HTERT RPE-1 (cell line): Measurements from ENCODE around the gene CDC16.

ENCODE experiments used
- in situ Hi-C: fragments of 300-500 bp; cut with MboI; formaldehyde crosslinking; loops from 4 replicates; pipeline ENCODE4 v1.14.3; 2020; ENCODE audit warnings: low sequenced_read_pairs

CDC16 gene

DNA sequence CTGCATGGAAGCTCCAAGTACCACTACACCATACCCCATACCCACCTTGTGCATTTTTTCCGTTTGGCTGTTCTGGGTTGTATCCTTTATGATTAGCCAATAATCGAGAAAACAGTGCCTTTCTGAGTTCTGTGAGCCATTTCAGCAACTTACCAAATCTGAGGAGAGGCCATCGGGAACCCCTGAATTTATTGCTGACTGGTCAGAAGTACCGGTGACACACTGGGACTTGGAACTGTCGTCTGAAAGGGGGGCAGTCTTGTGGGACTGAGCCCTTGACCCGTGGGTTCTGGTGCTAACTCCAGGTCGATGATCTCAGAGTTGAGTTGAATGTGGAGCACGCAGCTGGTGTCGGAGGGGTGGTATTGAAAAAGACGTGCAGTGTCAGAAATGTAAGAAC lies 61.8 kb downstream of the CDC16 start:
- in situ Hi-C loops: no loop called here

DNA sequence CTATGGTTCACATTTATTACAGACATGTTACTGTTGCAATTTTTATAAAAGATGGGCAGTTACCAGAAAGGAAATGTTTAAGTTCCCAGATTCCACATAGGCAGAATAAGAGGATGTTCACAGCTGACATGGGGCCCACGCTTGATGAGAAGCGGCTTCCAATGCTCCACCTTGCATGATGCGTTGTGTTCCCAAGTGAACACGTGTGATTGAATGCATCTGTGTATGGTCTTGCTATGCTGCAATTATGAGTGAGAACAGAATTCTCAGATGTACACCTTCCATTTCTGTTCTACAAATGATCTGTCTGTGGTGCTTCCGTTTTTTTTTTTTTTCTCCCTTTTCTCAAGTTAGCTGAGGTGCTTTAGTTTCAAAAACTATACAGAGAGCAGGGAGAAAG lies 62.2 kb downstream of the CDC16 start:
- in situ Hi-C loops: no loop called here

DNA sequence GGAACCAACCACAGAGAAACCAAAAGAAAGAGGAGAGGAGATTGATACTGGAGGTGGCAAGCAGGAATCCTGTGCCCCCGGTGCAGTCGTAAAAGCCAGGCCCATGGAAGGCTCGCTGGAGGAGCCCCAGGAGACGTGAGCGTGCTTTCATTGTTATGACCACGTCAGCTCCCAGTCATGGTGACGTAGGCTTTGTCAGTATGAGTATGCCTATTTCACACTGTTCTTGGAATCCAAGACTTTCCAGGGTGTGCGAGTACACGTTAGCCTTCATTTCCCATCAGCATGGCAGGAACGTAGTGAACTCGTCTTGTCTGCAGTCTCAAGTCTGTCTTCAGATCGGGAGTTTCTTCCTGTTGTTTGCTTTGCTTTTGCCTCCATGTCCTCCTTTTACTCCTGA lies 64.2 kb downstream of the CDC16 start:
- in situ Hi-C loops: no loop called here

DNA sequence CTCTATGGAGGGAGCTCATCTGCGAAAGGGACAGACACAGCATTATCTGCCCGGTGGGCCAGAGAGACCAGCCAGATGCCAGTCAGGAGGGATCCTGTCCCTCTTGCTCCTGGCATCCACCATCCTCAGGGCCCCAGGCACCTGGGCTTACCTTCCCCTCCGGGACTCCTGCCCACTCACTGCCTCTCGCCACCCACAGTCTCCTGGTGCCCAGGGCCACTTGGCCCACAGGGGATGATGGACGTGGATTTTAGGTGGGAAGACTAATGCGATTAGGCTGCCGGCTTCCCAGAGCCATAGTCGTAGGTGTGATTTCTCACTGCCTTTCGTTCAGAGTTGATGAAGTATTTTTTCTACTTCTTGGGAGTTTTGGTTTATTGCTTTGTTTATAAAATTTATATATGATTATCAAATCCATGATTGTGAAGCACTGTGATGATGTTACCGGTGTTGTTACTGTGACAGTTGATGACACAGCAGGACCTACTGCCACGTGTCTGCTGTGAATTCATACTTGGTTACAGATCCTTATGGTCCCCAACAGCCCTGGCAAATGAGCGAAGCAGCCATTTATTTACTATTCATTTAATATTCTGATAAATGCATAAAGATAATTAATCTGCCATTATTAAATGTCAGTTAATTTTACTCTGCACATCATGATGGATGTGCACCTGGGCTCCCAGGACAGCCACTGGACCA lies 65.1 kb downstream of the CDC16 start:
- in situ Hi-C loops: no loop called here

DNA sequence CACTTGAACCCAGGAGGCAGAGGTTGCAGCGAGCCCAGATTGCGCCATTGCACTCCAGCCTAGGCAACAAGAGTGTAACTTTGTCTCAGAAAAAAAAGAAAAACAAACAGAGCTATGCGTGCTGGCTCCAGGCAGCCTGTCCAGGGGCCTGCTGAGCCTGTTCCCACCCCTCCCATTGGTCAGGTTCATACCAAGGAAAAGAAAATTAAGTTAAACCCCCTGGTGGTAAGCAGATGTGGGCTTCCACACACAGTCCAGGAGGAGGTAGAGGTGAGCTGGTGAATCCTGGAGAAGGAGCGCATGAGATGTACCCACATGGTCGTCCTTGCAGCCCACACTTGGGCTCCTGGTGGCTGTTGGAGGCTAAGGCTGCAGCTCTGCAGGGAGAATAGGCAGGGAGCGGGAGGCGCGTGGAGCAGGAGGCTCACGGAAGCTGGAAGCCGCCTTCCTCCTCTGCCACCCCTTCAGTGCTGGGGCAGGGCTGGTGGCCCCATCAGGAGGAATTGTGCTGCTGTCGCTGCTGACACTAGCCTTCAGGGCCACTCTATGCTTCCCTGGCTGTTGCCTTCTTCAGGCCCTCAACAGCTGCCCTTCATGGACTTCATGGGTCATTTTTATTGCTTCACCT lies 69.1 kb downstream of the CDC16 start:
- in situ Hi-C loops: no loop called here

DNA sequence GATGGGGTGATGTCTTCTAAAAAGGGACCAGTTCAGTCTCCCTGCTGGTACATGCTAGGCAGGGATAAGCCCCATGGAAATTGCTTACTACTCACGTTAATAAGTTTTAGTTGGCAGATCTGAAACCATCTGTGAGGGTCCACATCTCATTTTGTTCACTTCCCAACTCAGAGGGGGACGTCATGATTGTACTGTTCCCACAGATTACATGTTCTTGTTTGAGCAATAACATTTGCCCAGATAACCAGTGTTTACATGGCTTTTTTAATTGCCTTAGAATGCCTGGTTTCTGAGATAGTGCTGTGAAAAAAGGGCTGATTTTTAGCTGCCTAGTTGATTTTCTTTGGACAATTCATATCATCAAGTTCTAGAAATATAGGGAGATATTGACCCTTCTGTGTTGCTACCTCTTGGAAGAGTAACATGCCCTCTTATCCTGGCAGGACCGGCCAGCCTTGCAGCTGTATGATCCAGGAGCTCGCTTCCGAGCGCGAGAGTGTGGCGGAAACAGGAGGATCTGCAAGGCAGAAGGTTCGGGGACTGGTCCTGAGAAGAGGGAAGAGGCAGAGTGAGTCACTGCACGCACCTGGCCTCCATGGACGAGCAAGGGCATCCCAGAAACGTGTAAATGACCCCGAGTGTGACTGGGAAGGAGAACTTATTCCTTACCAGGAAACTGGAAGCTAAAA lies 69.8 kb downstream of the CDC16 start:
- in situ Hi-C loops: no loop called here

DNA sequence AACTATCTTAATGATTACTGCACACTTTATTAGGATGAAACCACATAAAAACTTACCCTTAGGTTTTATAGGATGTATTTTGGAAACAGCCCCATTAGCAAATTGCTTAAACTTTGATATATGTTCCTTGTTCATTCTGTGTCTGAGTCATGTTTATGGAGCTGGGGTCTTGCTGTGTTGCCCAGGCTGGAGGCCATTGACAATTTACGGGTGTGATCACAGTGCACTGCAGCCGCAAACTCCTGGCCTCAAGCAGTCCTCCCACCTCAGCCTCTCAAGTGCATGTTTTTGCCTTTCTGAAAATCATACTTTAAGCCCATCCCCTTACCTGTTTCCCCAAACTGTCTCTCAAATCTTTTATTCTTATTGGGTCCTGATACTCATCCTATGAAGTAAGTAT lies 74.4 kb downstream of the CDC16 start:
- in situ Hi-C loops: no loop called here

DNA sequence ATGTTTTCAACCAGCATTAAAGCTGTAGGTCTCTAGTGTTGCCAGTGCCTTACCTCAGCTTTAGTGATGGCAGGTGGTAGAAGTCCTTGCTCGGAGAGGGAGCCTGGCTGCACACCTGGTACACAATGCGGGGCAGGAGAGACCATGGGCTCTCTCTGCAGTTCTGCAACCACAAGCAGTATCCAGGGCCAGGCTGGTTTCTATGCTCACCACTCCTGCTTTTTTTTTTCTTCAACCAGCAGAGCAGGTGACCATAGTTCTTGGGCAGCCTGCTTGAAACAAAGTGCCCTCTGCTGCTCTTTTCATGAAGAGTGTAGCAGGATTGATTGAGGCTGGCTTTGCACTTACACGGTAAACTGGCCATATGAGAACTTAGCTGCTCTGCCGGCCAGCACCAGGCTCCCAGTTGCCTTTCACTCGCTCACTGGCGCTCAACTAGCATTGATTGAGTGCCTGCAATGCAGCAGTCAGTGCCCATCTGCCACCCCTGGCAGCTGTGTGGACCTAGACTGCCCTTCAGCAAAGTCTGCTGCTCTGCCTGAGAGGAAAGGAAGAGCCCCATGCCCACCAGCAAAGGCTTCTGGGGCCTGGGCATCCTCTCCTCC lies 75.2 kb downstream of the CDC16 start:
- in situ Hi-C loops: no loop called here

DNA sequence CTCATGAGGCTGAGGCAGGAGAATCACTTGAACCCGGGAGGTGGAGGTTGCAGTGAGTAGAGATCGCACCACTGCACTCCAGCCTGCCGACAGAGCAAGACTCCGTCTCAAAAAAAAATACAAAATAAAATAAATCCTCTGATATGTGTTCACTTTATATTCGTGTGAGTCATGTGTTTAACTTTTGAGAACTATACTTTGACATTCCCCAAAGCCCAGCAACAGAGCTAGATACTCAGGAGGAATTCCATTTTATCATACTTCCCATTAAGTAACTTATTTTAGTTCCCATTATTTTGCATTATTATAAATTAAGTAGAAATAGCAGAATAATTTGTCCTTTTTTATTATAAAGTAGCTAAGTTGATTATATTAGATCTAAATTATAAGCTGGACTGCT lies 76.3 kb downstream of the CDC16 start:
- in situ Hi-C loops: no loop called here

DNA sequence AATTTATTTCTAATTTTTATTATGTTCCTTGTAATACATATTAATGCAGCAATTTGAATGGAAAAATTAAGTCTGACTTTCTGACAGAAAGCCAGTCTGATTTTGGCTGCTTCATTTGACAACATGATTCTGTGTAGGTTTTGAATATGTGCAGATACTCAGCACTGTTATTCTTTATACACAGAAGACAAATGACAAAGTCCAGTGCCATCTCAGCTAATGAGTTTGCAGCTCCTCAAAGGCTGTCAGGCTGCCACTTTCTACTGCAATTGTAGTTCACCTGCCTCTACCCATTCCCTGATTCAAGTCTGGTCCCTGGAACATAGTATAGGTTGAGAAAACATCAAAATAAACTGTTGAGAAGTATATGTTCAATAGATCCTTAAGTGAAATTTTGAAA lies 76.7 kb downstream of the CDC16 start:
- in situ Hi-C loops: no loop called here

DNA sequence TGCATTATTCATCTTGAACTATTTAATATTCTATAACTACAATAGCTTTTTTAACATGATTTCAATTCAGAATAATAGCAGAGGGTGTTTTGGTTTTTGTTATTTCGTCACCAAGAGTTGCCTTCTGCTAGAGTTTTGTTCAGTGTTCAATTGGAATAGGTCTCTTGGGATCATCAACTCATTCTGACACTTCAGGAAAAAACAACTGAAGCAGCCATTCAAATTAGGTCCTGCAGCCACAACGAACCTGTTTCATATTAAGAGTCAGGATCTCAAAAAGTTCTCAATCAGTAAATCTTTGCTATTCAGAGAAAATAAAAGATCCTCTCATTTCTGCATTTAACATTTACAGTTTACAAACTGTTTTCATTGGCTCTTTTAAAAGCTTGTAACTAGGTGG lies 77.2 kb downstream of the CDC16 start:
- in situ Hi-C loops: no loop called here

DNA sequence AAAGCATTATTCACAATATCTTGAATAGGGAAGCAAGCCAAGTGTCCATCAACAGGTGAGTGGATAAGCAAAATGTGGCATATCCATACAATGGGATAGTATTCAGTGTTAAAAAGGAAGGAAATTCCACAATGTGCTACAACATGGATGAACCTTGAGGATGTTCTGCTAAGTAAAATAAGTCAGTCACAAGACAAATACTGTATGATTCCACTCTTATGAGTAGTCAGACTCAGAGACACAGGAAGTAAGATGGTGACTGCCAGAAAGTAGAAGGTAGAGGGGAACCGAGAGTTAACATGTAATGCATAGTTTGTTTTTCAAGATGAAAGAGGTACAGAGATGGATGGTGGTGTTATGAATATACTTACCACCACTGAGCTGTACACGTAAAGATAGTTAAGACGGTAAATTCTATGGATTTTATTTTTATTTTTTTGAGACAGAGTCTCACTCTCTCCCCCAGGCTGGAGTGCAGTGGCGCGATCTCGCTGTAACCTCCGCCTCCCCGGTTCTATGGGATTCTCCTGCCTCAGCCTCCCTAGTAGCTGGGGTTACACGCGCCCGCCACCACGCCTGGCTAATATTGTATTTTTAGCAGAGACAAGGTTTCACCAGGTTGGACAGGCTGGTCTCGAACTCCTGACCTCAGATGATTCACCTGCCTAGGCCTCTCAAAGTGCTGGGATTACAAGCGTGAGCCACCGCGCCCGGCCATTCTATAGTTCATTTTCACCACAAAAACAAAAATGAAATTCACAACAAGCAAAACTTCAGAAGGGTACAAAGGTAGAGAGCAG lies 78.6 kb downstream of the CDC16 start:
- in situ Hi-C loops: no loop called here

DNA sequence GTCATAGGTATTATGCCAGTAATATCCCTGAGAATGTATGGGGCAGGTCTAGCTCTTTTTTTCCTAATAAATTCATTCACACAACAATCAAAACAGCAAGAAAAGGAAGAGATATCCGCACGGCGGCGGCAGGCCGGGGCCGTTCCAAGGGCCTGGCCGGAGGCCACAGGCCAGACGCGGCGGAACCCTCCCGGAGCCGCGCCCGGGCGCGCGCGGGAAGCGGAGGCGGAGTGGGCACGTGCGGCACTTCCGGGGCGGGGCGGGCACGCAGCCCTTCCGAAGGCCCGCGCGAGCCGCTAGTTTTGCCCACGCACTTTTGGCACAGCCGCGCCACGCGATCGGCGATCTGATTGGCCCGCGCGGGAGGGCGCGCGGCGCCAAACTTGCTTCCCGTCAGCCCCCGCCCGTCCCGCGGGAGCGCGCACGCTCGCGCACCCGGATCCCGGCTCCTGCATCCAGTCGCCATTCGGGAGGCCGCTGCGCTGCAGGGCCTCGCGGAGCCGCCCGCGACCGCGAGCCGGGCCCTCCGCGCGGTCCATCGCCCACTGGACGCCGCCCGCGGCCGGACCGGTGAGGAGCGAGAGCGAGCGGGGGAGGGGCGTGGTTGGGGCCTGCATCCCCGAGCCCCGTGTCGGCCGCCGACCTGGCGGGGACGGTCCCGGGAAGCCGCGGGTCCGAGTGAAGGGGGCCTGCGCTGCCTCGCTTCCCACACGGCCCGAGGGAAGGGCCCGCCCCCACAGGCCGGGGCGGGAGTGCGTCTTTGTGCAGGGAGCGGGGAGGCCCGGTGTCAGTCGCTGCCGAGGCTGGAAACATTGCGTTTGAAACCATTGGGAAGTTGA lies 79.6 kb downstream of the CDC16 start, which contains the start of gene CHAMP1:
CHAMP1 (plus strand) TSS at position 430 of the 839 bp plus-strand sequence. CDS start 9,340 bp downstream, outside the sequence.
- in situ Hi-C loops: no loop called here

DNA sequence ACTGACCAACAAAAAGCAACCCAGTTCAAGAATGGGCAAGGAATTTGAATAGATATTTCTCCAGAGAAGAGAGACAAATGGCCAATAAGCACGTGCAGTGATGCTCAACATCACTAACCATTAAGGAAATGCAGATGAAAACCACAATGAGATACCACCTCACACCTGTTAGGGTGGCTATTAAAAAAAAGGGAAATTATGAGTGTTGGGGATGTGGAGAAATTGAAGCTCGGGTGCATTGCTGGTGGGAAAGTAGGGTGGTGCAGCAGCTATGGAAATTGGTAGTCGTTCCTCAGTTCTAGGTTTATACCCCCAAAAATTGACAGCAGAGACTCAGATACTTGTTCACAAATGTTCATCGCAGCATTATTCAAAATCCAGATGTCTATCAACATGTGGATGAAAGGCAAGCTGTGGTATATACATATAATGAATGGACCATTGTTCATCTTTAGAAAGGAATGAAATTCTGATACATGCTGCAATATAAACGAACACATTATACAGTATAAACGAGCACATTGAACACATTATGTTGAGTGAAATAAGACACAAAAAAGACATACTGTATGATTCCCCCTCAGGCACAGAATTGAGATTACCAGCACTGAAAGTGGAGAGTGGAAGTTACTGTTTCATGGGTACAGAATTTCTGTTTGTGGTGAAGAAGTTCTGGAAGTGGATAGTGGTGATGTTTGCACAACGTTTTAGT lies 80.5 kb downstream of the CDC16 start:
- in situ Hi-C loops: no loop called here

DNA sequence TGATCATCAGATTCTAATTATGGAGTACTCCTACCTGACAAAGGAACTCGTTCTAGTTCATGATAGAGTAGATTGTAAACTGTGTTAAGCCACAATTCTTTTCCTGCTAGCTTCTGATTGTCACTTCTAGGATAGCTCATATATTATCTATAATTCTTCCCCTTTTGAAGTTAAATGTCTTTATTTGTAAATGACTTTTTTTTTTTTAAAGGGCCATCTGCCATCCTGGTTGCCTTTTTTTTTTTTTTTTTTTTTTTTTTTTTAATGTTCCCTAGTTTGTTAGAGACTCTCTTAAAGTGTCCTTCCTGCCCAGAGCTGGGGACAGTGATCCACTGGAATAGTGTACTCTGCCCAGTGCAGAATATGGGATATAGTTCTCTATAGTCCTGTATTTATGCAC lies 83.9 kb downstream of the CDC16 start:
- in situ Hi-C loops: no loop called here

DNA sequence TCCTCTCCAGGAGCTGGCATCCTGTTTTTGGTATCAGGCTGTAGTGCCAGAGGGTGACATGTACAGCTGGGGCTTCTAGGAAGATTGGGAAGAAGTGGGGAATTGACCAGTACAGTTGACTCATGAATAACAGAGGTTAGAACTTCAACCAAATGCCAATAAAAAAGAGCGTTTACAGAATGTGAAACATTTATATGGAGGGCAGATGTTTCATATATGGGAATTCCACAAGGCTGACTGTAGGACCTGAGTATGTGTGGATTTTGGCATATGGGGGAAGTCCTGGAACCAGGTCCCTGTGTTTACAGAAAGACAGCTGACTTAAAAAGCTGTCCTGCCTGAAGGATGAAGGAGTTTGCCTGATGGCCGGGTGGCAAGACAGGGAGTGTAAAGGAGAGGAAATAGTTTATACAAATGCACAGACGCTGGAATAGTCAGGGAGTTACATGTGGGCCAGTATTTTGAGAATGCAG lies 84.8 kb downstream of the CDC16 start:
- in situ Hi-C loops: no loop called here

DNA sequence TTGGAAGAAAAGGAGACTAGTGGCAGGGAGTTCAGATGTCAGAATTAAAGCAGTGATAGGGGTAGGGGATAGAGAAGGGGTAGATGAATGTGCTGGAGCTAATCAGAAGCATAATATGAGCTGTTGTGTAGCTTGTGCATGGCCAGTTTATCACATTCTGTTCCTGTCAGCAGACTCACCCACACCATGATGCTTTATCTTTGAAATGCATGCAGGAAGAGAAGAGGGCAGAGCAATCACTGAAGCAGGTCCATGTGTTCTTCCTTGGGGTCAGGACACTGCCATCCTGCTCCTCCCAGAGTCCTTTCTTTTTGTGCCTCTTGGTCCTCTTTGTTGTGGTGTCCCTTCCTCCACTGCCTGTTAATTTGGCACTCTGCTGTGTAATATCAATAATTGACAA lies 85.4 kb downstream of the CDC16 start:
- in situ Hi-C loops: no loop called here

DNA sequence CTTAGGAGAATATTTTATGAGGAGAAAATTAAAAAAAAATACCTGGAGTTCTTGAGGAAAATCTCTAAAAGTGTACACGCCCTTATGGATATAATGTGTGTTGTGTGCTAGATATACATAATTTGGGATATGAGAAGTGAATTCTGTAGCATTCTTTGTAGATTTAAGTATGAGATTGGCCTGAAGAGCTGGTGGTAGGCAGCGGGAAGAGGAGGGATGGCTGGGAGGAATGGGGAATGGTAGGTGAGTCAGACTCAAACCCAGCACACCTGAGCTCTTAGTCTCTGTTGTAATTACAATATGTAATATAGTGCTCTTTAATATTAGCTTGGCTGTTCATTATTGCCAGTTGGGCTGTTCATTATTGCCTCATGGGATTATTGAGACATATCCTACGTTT lies 86.6 kb downstream of the CDC16 start:
- in situ Hi-C loops: no loop called here
